Neutrophil (primary cell): ENCODE data around the gene PIM1.
A peak's percentile ranks its signal among the peaks of the same experiment; 100 is the strongest.
"Not testable (repeated sequence)": the region's sequence is repeated elsewhere in the genome, so short reads cannot be mapped to it uniquely, and the experiment has no call there.

Experiments used
- H3K27ac ChIP-seq: fragments of 200-600 bp; sonication (generic); 2 replicates; pipeline ENCODE4 v1.5.1; 2016; ENCODE audit warnings: mild to moderate bottlenecking, moderate library complexity
- H3K27me3 ChIP-seq: fragments of 200-600 bp; sonication (generic); 2 replicates; pipeline ENCODE4 v1.6.0; 2016; ENCODE audit warnings: mild to moderate bottlenecking
- H3K36me3 ChIP-seq: fragments of 200-600 bp; sonication (generic); 2 replicates; pipeline ENCODE4 v1.5.1; 2017
- H3K4me1 ChIP-seq, 2 experiments: fragments of 200-600 bp in 1 of 2; sonication (generic) in 1 of 2; 1 replicate in 1 of 2; 2 replicates in 1 of 2; pipeline versions ENCODE4 v1.5.1 to v1.6.1; 2013 to 2016; ENCODE audit warnings: low read depth in 1 of 2, low read length in 1 of 2, mild to moderate bottlenecking in 1 of 2, moderate library complexity in 1 of 2; ENCODE audit not compliant: control insufficient read depth in 1 of 2, insufficient read depth in 1 of 2
- H3K4me3 ChIP-seq, 2 experiments: fragments of 200-600 bp in 1 of 2; sonication (generic) in 1 of 2; 1 replicate in 1 of 2; 2 replicates in 1 of 2; pipeline ENCODE4 v1.5.1; 2013 to 2016; ENCODE audit warnings: low read depth in 1 of 2, low read length in 1 of 2, mild to moderate bottlenecking in 1 of 2, moderate library complexity in 1 of 2
- H3K9me3 ChIP-seq: fragments of 200-600 bp; sonication (generic); 2 replicates; pipeline ENCODE4 v1.5.1; 2016
- TF ChIP-seq, protein P1 (sequence below): fragments of 200-600 bp; sonication (generic); IDR thresholded peaks from 2 replicates; pipeline ENCODE4 v1.5.1; 2016; ENCODE audit warnings: antibody characterized with exemption

PIM1 gene

DNA sequence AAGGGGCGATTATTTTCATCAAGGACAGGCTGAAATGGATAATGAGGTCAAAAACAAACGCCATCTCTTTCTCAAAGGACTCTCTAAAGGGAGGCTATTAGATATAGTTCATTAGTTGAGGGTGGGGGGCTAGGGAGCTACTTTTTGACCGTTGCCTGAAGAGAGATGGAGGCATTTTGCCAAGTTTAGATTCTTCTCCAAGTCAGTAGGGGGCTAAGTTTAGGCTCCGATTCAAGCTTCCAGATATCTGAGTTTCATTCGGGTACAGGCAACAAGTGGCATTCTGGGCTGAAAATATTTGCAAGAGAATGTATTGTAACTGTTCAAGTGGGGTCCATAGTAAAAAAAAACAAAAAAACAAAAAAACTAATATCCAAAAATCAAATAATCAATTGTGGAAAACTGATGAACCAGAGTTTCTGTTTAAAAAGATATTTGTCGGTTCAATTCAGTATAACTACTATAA is 43.4 kb upstream of the PIM1 start:
- no peaks in the 10 kb centered on the region for H3K27me3 ChIP-seq
- no peaks in the 10 kb centered on the region for H3K36me3 ChIP-seq
- H3K4me1 ChIP-seq = peaks cover 27 to 34% of the 10 kb centered on the region in 2 experiments
- TF ChIP-seq, protein P1, sequence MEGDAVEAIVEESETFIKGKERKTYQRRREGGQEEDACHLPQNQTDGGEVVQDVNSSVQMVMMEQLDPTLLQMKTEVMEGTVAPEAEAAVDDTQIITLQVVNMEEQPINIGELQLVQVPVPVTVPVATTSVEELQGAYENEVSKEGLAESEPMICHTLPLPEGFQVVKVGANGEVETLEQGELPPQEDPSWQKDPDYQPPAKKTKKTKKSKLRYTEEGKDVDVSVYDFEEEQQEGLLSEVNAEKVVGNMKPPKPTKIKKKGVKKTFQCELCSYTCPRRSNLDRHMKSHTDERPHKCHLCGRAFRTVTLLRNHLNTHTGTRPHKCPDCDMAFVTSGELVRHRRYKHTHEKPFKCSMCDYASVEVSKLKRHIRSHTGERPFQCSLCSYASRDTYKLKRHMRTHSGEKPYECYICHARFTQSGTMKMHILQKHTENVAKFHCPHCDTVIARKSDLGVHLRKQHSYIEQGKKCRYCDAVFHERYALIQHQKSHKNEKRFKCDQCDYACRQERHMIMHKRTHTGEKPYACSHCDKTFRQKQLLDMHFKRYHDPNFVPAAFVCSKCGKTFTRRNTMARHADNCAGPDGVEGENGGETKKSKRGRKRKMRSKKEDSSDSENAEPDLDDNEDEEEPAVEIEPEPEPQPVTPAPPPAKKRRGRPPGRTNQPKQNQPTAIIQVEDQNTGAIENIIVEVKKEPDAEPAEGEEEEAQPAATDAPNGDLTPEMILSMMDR = no peak
- H3K27ac ChIP-seq = no peak overlapping the region
- H3K9me3 ChIP-seq = no peaks in the 10 kb centered on the region
- no peak overlapping the region for H3K4me3 ChIP-seq

DNA sequence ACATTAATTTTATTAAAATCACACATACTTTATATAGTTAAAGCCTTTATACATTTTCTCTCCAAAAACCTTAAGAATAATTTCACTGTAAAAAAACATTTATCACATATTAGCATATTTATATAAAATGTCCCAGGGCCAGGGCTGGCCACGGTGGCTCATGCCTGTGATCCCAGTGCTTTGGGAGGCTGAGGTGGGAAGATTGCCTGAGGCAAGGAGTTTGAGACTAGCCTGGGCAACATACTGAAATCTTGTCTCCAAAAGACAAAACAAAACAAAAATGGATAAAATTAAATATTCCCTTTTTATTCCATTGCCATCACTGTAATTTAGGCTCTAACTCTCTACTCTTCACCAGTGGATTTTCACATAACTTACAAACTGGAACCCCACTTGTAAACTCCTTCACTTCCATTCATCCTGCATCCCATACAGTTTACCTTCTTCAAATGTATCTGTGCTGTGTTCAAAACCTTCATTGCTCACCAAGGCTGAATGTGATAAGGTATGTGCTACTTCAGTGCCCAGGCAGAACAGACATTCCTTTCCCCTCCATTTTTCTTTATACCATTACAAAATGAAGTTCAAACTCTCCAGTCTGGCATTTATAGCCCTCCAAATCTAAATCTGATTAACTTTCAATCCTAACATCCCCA is 42.9 kb upstream of the PIM1 start:
- Histone ChIP-seq H3K9me3 (no peaks in the 10 kb centered on the region), H3K36me3 (no peaks in the 10 kb centered on the region), H3K27me3 (no peaks in the 10 kb centered on the region), H3K4me1 (peaks cover 29 to 37% of the 10 kb centered on the region in 2 experiments), H3K27ac (no peak overlapping the region), H3K4me3 (no peak overlapping the region)
- TF ChIP-seq, protein P1 = no peak

DNA sequence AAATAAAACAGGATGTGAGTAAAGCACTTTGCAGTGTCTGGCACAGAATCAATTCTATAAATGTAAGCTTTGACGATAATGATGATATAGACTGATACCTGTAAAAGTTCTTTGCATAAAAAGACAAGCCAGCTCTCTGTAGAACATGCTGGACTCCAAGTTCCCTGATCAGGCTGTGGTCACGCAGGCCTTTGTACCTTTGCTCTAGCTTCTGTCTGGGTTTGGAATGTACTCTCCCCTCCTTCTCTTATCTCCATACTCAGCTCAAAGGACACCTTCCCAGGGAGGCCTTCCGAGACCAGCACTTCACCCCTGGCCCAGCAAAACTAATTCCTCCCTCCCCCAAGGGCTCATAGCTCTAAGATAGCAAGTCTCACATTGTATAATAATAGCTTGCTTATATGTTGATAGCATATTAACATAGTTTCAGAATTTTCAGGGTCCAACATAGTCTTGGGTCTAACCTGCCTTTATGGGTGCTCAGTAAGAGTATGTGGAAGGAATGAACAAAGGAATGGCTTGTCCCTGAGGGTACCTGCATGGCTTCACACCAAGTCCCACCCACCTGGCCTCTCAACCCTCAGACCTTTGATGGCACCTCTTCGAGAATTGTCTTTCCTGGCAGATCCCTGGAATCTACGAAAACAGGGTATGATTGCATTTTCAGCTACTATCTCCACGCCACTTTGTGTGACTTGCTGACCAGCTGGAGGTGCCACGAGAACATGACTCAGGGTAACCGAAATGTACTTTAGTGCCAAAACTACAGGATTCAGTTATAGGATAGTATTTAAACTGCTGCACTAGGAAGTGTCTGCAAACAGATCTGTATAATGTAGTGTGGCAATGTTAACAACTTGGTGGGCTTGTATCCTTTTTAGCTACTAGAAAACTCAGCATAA is 41.7 kb upstream of the PIM1 start:
- TF ChIP-seq, protein P1 = no peak
- Histone ChIP-seq H3K27ac (no peak overlapping the region), H3K27me3 (no peaks in the 10 kb centered on the region), H3K4me1 (peaks cover 29 to 37% of the 10 kb centered on the region in 2 experiments), H3K36me3 (no peaks in the 10 kb centered on the region), H3K9me3 (no peaks in the 10 kb centered on the region), H3K4me3 (no peak overlapping the region)

DNA sequence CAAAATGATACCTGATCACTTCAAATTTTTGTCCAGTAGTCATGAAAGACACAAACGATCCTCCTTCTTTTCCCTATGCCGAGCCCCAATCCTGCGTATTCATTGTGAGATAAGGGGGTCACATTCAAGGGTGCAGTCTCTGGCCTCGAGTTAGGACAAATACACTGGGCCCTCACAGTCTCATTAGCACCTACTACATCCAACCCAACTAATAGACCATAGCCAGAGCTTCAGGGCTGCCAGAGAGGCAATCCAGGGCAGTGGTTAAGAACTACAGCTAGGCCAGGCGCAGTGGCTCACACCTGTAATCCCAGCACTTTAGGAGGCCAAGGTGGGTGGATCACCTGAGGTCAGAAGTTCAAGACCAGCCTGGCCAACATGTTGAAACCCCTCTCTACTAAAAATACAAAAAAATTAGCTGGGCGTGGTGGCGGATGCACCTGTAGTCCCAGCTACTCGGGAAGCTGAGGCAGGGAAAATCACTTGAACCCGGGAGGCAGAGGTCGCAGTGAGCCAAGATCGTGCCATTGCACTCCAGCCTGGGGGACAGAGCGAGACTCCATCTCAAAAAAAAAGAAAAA is 41.0 kb upstream of the PIM1 start:
- not testable (repeated sequence) for H3K9me3 ChIP-seq, H3K27ac ChIP-seq

DNA sequence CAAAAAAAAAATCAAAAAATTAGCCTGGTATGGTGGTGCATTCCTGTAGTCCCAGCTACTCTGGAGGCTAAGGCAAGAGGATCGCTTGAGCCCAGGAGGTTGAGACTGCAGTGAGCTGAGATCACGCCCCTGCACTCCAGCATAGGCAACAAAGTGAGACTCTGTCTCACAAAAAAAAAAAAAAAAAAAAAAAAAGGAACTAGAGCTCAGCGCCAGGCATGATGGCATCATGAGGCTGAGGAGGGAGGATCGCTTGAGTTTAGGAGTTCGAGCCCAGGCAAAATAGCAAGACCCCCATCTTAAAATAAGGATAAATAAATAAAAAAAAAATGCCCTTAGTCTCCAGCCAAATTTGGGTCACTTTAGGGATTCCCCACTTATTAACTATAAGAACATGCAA is 40.4 kb upstream of the PIM1 start:
- peak overlapping the region; percentile 78 for H3K27ac ChIP-seq
- no peaks in the 10 kb centered on the region for H3K9me3 ChIP-seq
- H3K4me1 ChIP-seq = peaks cover 29 to 37% of the 10 kb centered on the region in 2 experiments
- H3K4me3 ChIP-seq = no peak overlapping the region
- no peaks in the 10 kb centered on the region for H3K36me3 ChIP-seq
- H3K27me3 ChIP-seq = no peaks in the 10 kb centered on the region
- TF ChIP-seq, protein P1 = no peak

More for the DNA sequence above, 41.0 kb upstream of the PIM1 start:
- H3K4me3 ChIP-seq, H3K27me3 ChIP-seq, H3K36me3 ChIP-seq: not testable (repeated sequence)
- H3K4me1 ChIP-seq = peaks cover 29 to 37% of the 10 kb centered on the region in 2 experiments
